HCT116 (cell line): ENCODE data around the gene ESRRA. TPM values are rescaled to one million over a fixed set of nuclear protein-coding genes. Genes with fewer than 3 reads are reported as not detected.

Experiments
- microRNA-seq: library from miRNA; unstranded; fragments of <30 nt; microRNA quantifications from one replicate; pipeline ENCODE4, GENCODE V29; 2016; ENCODE audit warnings: borderline number of aligned reads
- total RNA-seq: library from RNA; stranded (reverse); gene quantifications from one replicate; pipeline ENCODE4 v1.2.1, GENCODE V29; 2021; ENCODE audit not compliant: unreplicated experiment

ESRRA gene
- total RNA-seq, 1 experiment from 2014 or later: 62.7 TPM

Small RNAs within 50 kb of the gene (microRNA-seq; reads per million reads assigned to microRNA genes)
- gene MIR7155: 1.6 reads per million

Other genes with a start within 250 kb of the ESRRA start
- gene MACROD1, start 139.4 kb upstream of the ESRRA start, total RNA-seq: 61.1 TPM
- 336 TPM for gene STIP1, start 119.4 kb upstream of the ESRRA start, total RNA-seq
- gene FERMT3, start 98.8 kb upstream of the ESRRA start, total RNA-seq: 4.3 TPM
- 43.2 TPM for gene TRPT1, start 79.3 kb upstream of the ESRRA start, total RNA-seq
- 70.9 TPM for gene NUDT22, start 79.2 kb upstream of the ESRRA start, total RNA-seq
- 25.8 TPM for gene DNAJC4, start 75.0 kb upstream of the ESRRA start, total RNA-seq
- 47.5 TPM for gene VEGFB, start 70.9 kb upstream of the ESRRA start, total RNA-seq
- 69.2 TPM for gene FKBP2, start 64.4 kb upstream of the ESRRA start, total RNA-seq
- gene PPP1R14B, start 58.6 kb upstream of the ESRRA start, total RNA-seq: 332 TPM
- 106 TPM for gene PLCB3, start 54.0 kb upstream of the ESRRA start, total RNA-seq
- gene BAD, start 20.9 kb upstream of the ESRRA start, total RNA-seq: 51.9 TPM
- 24.4 TPM for gene GPR137, start 19.7 kb upstream of the ESRRA start, total RNA-seq
- not detected for gene KCNK4, start 14.2 kb upstream of the ESRRA start, total RNA-seq
- gene CATSPERZ, start 5.2 kb upstream of the ESRRA start, total RNA-seq: 1.7 TPM
- gene TRMT112, start 12.0 kb downstream of the ESRRA start, total RNA-seq: 328 TPM
- gene PRDX5, start 12.6 kb downstream of the ESRRA start, total RNA-seq: 267 TPM
- 14.7 TPM for gene CCDC88B, start 34.7 kb downstream of the ESRRA start, total RNA-seq
- 67.3 TPM for gene RPS6KA4, start 53.6 kb downstream of the ESRRA start, total RNA-seq